ENCODE results near the gene VPS41.

GRCh38 chr7:38703093-38703492 lies 205.9 kb downstream of the VPS41 start:
- TF ChIP-seq, protein P1, sequence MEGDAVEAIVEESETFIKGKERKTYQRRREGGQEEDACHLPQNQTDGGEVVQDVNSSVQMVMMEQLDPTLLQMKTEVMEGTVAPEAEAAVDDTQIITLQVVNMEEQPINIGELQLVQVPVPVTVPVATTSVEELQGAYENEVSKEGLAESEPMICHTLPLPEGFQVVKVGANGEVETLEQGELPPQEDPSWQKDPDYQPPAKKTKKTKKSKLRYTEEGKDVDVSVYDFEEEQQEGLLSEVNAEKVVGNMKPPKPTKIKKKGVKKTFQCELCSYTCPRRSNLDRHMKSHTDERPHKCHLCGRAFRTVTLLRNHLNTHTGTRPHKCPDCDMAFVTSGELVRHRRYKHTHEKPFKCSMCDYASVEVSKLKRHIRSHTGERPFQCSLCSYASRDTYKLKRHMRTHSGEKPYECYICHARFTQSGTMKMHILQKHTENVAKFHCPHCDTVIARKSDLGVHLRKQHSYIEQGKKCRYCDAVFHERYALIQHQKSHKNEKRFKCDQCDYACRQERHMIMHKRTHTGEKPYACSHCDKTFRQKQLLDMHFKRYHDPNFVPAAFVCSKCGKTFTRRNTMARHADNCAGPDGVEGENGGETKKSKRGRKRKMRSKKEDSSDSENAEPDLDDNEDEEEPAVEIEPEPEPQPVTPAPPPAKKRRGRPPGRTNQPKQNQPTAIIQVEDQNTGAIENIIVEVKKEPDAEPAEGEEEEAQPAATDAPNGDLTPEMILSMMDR (IDR thresholded peaks at IDR 0.05) = no peak
- TF ChIP-seq POLR2A (IDR thresholded peaks at IDR 0.05) = no peak
- no peak for TF ChIP-seq EP300 (IDR thresholded peaks at IDR 0.05)
- no peak for TF ChIP-seq POLR2AphosphoS5 (IDR thresholded peaks at IDR 0.05)

All from sigmoid colon (tissue), 4 donors.